Dermis blood vessel endothelial cell (primary cell): ENCODE data around the gene RANBP17. TPM values are rescaled to one million over a fixed set of nuclear protein-coding genes. Genes with fewer than 3 reads are reported as not detected.
A peak's percentile ranks its signal among the peaks of the same experiment; 100 is the strongest.

Experiments
- DNase-seq: peaks from one replicate; pipeline ENCODE4 v3.0.0; 2010
- total RNA-seq: library from RNA; depleted of rRNA; stranded (reverse); fragments of >200 nt; gene quantifications from 2 replicates; pipeline ENCODE4 v1.2.3, GENCODE V29; 2014

Gene RANBP17
- total RNA-seq, 1 donor from 2014 or later, result 16.3 TPM

GRCh38 chr5:171323007-171323406, 461.2 kb downstream of the RANBP17 start:
- DNase-seq, result no peak

GRCh38 chr5:171323806-171324632, 462.2 kb downstream of the RANBP17 start:
- no peak for DNase-seq

- no peak for DNase-seq
These were observed 468.2 kb downstream of the RANBP17 start for GRCh38 chr5:171330021-171330420.

- no peak for DNase-seq
These were observed 473.8 kb downstream of the RANBP17 start for GRCh38 chr5:171335616-171336015.

GRCh38 chr5:171336521-171337209, 474.8 kb downstream of the RANBP17 start:
- peak; percentile 82 for DNase-seq

- DNase-seq, result no peak
These were observed 475.4 kb downstream of the RANBP17 start for GRCh38 chr5:171337210-171337569.

GRCh38 chr5:171340042-171340441, 478.2 kb downstream of the RANBP17 start:
- DNase-seq, result no peak

GRCh38 chr5:171340491-171340890, 478.7 kb downstream of the RANBP17 start:
- DNase-seq, result no peak

- DNase-seq, result peak; percentile 83
These were observed 480.7 kb downstream of the RANBP17 start for GRCh38 chr5:171342362-171343111.

GRCh38 chr5:171344936-171345608, 483.3 kb downstream of the RANBP17 start:
- DNase-seq, result no peak

Other genes with a start within 250 kb of the RANBP17 start
- 0.51 and 0.84 TPM in 2 replicates for gene GABRP, start 78.3 kb upstream of the RANBP17 start, total RNA-seq